ENCODE measurements around the gene UNC13D. TPM values are rescaled to one million over a fixed set of nuclear protein-coding genes. Genes with fewer than 3 reads are reported as not detected.

UNC13D gene
- total RNA-seq, 1 experiment from 2014 or later = 12.7 TPM

GRCh38 chr17:75892556-75893224, 48.5 kb upstream of the UNC13D start:
- BruUV-seq (replicated peaks) = no TSS peak
- POLR2A ChIA-PET = no interaction called here
- Histone ChIP-seq H3K27me3 (ENCODE audit: control insufficient read depth, insufficient read depth, low read length) (no peaks in the 10 kb centered on the region), H3K27ac (ENCODE audit: low read length) (no peak overlapping the region), H3K36me3 (ENCODE audit: control insufficient read depth, insufficient read depth, low read length) (no peaks in the 10 kb centered on the region; the same call in 1 of the 2 replicates), H3K9me3 (ENCODE audit: control insufficient read depth, insufficient read depth, low read depth, low read length) (no peaks in the 10 kb centered on the region), H3K4me3 (ENCODE audit: low read depth in 2 of 2, low read length in 2 of 2) (no peak overlapping the region), H3K4me1 (ENCODE audit: control insufficient read depth, insufficient read depth, low read length) (peaks cover 18% of the 10 kb centered on the region)
- no peak for ATAC-seq
- in situ Hi-C loops (cut with HindIII; ENCODE audit: low pct_unique_long_range_greater_than_20kb, low sequenced_read_pairs) = no loop called here
- no peak for DNase-seq (ENCODE audit: low read depth, low spot score)
- intact Hi-C loops (cut with micrococcal nuclease; ENCODE audit: unreplicated experiment) = no loop called here
- TF ChIP-seq SIN3A (IDR thresholded peaks at IDR 0.05; ENCODE audit: borderline replicate concordance, insufficient read depth, low read depth, low read length) (no peak), TCF7L2 (IDR thresholded peaks at IDR 0.05; ENCODE audit: low read depth, low read length) (no peak), POLR2AphosphoS5 (IDR thresholded peaks at IDR 0.05; ENCODE audit: low read depth, low read length) (no peak), CTCF (IDR thresholded peaks at IDR 0.05) (no peak)
- TF ChIP-seq, protein P1, sequence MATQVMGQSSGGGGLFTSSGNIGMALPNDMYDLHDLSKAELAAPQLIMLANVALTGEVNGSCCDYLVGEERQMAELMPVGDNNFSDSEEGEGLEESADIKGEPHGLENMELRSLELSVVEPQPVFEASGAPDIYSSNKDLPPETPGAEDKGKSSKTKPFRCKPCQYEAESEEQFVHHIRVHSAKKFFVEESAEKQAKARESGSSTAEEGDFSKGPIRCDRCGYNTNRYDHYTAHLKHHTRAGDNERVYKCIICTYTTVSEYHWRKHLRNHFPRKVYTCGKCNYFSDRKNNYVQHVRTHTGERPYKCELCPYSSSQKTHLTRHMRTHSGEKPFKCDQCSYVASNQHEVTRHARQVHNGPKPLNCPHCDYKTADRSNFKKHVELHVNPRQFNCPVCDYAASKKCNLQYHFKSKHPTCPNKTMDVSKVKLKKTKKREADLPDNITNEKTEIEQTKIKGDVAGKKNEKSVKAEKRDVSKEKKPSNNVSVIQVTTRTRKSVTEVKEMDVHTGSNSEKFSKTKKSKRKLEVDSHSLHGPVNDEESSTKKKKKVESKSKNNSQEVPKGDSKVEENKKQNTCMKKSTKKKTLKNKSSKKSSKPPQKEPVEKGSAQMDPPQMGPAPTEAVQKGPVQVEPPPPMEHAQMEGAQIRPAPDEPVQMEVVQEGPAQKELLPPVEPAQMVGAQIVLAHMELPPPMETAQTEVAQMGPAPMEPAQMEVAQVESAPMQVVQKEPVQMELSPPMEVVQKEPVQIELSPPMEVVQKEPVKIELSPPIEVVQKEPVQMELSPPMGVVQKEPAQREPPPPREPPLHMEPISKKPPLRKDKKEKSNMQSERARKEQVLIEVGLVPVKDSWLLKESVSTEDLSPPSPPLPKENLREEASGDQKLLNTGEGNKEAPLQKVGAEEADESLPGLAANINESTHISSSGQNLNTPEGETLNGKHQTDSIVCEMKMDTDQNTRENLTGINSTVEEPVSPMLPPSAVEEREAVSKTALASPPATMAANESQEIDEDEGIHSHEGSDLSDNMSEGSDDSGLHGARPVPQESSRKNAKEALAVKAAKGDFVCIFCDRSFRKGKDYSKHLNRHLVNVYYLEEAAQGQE (IDR thresholded peaks at IDR 0.05; ENCODE audit: insufficient read depth in 1 of 2, low read depth in 2 of 2, low read length in 1 of 2) = no peak
- CTCF ChIA-PET = interaction anchor here (0.7 kb wide), 1 partner anchor 32 kb away, joined by 5 read pairs; no protein-coding TSS in a partner anchor

DNA sequence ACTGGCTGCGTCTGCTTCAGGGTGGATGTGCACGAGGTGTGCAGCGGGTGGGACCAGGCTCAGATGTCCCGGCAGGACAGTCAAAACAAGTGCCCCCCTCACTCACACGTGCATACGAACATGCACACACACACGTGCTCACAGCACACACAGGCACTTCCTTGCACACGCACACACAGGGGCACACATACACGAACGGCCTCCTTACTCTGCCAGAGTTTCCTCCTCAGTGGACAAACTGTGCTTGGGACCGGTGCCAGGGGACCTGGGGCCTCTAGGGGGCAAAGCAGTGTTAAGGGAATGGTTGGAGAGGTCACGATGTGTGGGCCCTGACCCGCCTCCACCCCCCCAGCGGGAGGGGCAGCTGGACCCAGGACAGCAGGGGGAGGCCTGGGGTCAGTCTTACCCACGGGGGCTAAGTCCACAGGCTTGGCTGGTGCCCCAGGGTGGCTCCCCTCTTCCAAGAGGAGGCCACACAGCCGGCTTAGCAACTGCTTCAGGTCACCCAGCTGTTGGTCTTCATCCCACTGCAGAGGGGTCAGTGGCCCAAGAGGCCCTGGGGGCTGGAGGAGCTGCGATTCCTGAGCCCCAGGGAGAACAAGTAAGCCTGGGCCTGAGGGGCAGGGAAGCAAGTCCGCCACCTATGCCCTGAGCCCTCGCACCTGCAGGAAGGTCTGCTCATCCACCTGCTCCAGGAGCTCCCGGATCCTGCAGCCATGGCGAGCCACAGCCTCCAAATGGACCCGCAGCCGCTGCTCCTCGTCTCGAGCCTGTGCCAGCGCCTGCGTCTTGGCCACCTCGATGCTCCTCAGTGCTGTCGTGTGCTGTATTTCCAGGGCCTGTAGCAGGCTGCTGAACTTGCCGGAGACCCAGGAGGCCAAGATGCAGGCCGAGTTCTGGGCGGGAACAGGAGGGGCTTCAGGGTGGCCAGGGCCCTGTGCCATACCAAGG, 47.7 kb upstream of the UNC13D start:
- H3K36me3 ChIP-seq (ENCODE audit: control insufficient read depth, insufficient read depth, low read length) = no peaks in the 10 kb centered on the region

More for the DNA sequence above, 47.7 kb upstream of the UNC13D start:
- intact Hi-C loops (cut with micrococcal nuclease; ENCODE audit: unreplicated experiment) (no loop called here), in situ Hi-C loops (cut with HindIII; ENCODE audit: low pct_unique_long_range_greater_than_20kb, low sequenced_read_pairs) (no loop called here)
- POLR2A ChIA-PET = no interaction called here
- no TSS peak for BruUV-seq (replicated peaks)
- no peak for TF ChIP-seq SIN3A (IDR thresholded peaks at IDR 0.05; ENCODE audit: borderline replicate concordance, insufficient read depth, low read depth, low read length)
- TF ChIP-seq POLR2AphosphoS5 (IDR thresholded peaks at IDR 0.05; ENCODE audit: low read depth, low read length) = 0 out of 2 replicates have a peak, but pooled peaks have one; percentile 22
- no peak for TF ChIP-seq TCF7L2 (IDR thresholded peaks at IDR 0.05; ENCODE audit: low read depth, low read length)
- TF ChIP-seq, protein P1 (IDR thresholded peaks at IDR 0.05; ENCODE audit: insufficient read depth in 1 of 2, low read depth in 2 of 2, low read length in 1 of 2) = no peak
- TF ChIP-seq CTCF (IDR thresholded peaks at IDR 0.05) = no peak
- Histone ChIP-seq H3K27ac (ENCODE audit: low read length) (no peak overlapping the region), H3K4me1 (ENCODE audit: control insufficient read depth, insufficient read depth, low read length) (peaks cover 11% of the 10 kb centered on the region), H3K9me3 (ENCODE audit: control insufficient read depth, insufficient read depth, low read depth, low read length) (no peaks in the 10 kb centered on the region), H3K27me3 (ENCODE audit: control insufficient read depth, insufficient read depth, low read length) (no peaks in the 10 kb centered on the region), H3K4me3 (ENCODE audit: low read depth in 2 of 2, low read length in 2 of 2) (no peak overlapping the region)
- CTCF ChIA-PET = interaction anchor here (0.7 kb wide), 1 partner anchor 31 kb away, joined by 5 read pairs; no protein-coding TSS in a partner anchor
- DNase-seq (ENCODE audit: low read depth, low spot score) (no peak), ATAC-seq (no peak)
